Stimulated activated CD8-positive, alpha-beta memory T cell treated with anti-CD3 and anti-CD28 coated beads, Interleukin-15, amount 100 ng/mL, for 4 hours (primary cell): ENCODE measurements around the gene PPM1H.
"Not testable (repeated sequence)": the region's sequence is repeated elsewhere in the genome, so short reads cannot be mapped to it uniquely, and the experiment has no call there.

Experiments
- DNase-seq, 2 donors: peaks; one replicate each; pipeline ENCODE4 v3.0.0-alpha.2; 2020; ENCODE audit warnings: low read depth in 2 of 2

The PPM1H gene

GRCh38 chr12:62909340-62909739 lies 25.6 kb downstream of the PPM1H start:
- DNase-seq: no peak

- DNase-seq: no peak
Measured at GRCh38 chr12:62908674-62909073, 26.3 kb downstream of the PPM1H start.

- DNase-seq: no peak
Measured at GRCh38 chr12:62907561-62907960, 27.4 kb downstream of the PPM1H start.

- no peak for DNase-seq
Measured at GRCh38 chr12:62907078-62907477, 27.9 kb downstream of the PPM1H start.

GRCh38 chr12:62903151-62903550 lies 31.8 kb downstream of the PPM1H start:
- DNase-seq: no peak

- no peak for DNase-seq
Measured at GRCh38 chr12:62900686-62901272, 34.2 kb downstream of the PPM1H start.

- no peak for DNase-seq
Measured at GRCh38 chr12:62899568-62900390, 35.2 kb downstream of the PPM1H start.

GRCh38 chr12:62898526-62898925 lies 36.4 kb downstream of the PPM1H start:
- DNase-seq: no peak

- DNase-seq: no peak
Measured at GRCh38 chr12:62895351-62895877, 39.5 kb downstream of the PPM1H start.

GRCh38 chr12:62893276-62893675 lies 41.7 kb downstream of the PPM1H start:
- DNase-seq: no peak

- DNase-seq: no peak
Measured at GRCh38 chr12:62891805-62892549, 43.0 kb downstream of the PPM1H start.

- no peak for DNase-seq
Measured at GRCh38 chr12:62888454-62889110, 46.4 kb downstream of the PPM1H start.

- no peak for DNase-seq
Measured at GRCh38 chr12:62886796-62887195, 48.2 kb downstream of the PPM1H start.

- DNase-seq: no peak
Measured at GRCh38 chr12:62885242-62885641, 49.7 kb downstream of the PPM1H start.

- not testable (repeated sequence) for DNase-seq
Measured at GRCh38 chr12:62884832-62885231, 50.1 kb downstream of the PPM1H start.

GRCh38 chr12:62882696-62883095 lies 52.3 kb downstream of the PPM1H start:
- DNase-seq: no peak

GRCh38 chr12:62882140-62882539 lies 52.8 kb downstream of the PPM1H start:
- DNase-seq: no peak

- no peak for DNase-seq
Measured at GRCh38 chr12:62879691-62880090, 55.3 kb downstream of the PPM1H start.

- DNase-seq: not testable (repeated sequence)
Measured at GRCh38 chr12:62879228-62879627, 55.7 kb downstream of the PPM1H start.

- DNase-seq: no peak
Measured at GRCh38 chr12:62878211-62878610, 56.7 kb downstream of the PPM1H start.

- no peak for DNase-seq
Measured at GRCh38 chr12:62876938-62877548, 57.9 kb downstream of the PPM1H start.
